ENCODE results near the gene CLEC14A. TPM values are rescaled to one million over a fixed set of nuclear protein-coding genes. Genes with fewer than 3 reads are reported as not detected.

Gene CLEC14A
- total and polyA plus RNA-seq, 5 donors from 2014 or later: not detected

- H3K27ac Mint-ChIP-seq: no peak overlapping the region
- H3K27me3 ChIP-seq (ENCODE audit: control insufficient read depth, insufficient read depth, low read length): no peaks in the 10 kb centered on the region
Measured at GRCh38 chr14:38285962-38286361, 30.1 kb upstream of the CLEC14A start.

GRCh38 chr14:38282936-38283335 lies 27.0 kb upstream of the CLEC14A start:
- Mint-ChIP-seq H3K27ac (no peak overlapping the region), H3K27me3 (peaks cover 10% of the 10 kb centered on the region), H3K9me3 (peaks cover 0 to 3% (median 0%) of the 10 kb centered on the region in 7 donors), H3K4me3 (no peak overlapping the region), H3K36me3 (no peaks in the 10 kb centered on the region), H3K4me1 (no peaks in the 10 kb centered on the region)
- Histone ChIP-seq H3K4me1 (ENCODE audit: control insufficient read depth, insufficient read depth, low read length, poor library complexity, severe bottlenecking) (no peaks in the 10 kb centered on the region), H3K4me3 (ENCODE audit: low read depth, low read length) (no peak overlapping the region), H3K27me3 (ENCODE audit: control insufficient read depth, insufficient read depth, low read length) (peaks cover 2% of the 10 kb centered on the region), H3K9me3 (ENCODE audit: control insufficient read depth in 2 of 2, low read length in 2 of 2) (no peaks in the 10 kb centered on the region), H3K36me3 (ENCODE audit: control insufficient read depth, insufficient read depth, low read length) (no peaks in the 10 kb centered on the region), H3K27ac (ENCODE audit: insufficient read depth, low read length, poor library complexity, severe bottlenecking) (no peak overlapping the region)
- ATAC-seq (ENCODE audit: low read depth in 2 of 2) (no peak), DNase-seq (no peak)

More at GRCh38 chr14:38285962-38286361, 30.1 kb upstream of the CLEC14A start:
- Mint-ChIP-seq H3K4me3 (no peak overlapping the region), H3K4me1 (no peaks in the 10 kb centered on the region), H3K9me3 (peaks cover 0 to 3% (median 0%) of the 10 kb centered on the region in 7 donors), H3K27me3 (peaks cover 14% of the 10 kb centered on the region), H3K36me3 (no peaks in the 10 kb centered on the region)
- Histone ChIP-seq H3K36me3 (ENCODE audit: control insufficient read depth, insufficient read depth, low read length) (no peaks in the 10 kb centered on the region), H3K4me3 (ENCODE audit: low read depth, low read length) (no peak overlapping the region), H3K4me1 (ENCODE audit: control insufficient read depth, insufficient read depth, low read length, poor library complexity, severe bottlenecking) (no peaks in the 10 kb centered on the region), H3K9me3 (ENCODE audit: control insufficient read depth in 2 of 2, low read length in 2 of 2) (no peaks in the 10 kb centered on the region), H3K27ac (ENCODE audit: insufficient read depth, low read length, poor library complexity, severe bottlenecking) (no peak overlapping the region)
- DNase-seq (no peak), ATAC-seq (ENCODE audit: low read depth in 2 of 2) (no peak)

- Histone ChIP-seq H3K9me3 (ENCODE audit: control insufficient read depth in 2 of 2, low read length in 2 of 2) (no peaks in the 10 kb centered on the region), H3K27ac (ENCODE audit: insufficient read depth, low read length, poor library complexity, severe bottlenecking) (no peak overlapping the region), H3K4me3 (ENCODE audit: low read depth, low read length) (no peak overlapping the region), H3K27me3 (ENCODE audit: control insufficient read depth, insufficient read depth, low read length) (peaks cover 2% of the 10 kb centered on the region), H3K4me1 (ENCODE audit: control insufficient read depth, insufficient read depth, low read length, poor library complexity, severe bottlenecking) (no peaks in the 10 kb centered on the region), H3K36me3 (ENCODE audit: control insufficient read depth, insufficient read depth, low read length) (no peaks in the 10 kb centered on the region)
- DNase-seq: no peak
- Mint-ChIP-seq H3K36me3 (no peaks in the 10 kb centered on the region), H3K4me1 (no peaks in the 10 kb centered on the region), H3K4me3 (no peak overlapping the region), H3K27me3 (peaks cover 5% of the 10 kb centered on the region), H3K27ac (no peak overlapping the region), H3K9me3 (peaks cover 0 to 2% (median 0%) of the 10 kb centered on the region in 7 donors)
- ATAC-seq (ENCODE audit: low read depth in 2 of 2): no peak
Measured at GRCh38 chr14:38280081-38280480, 24.2 kb upstream of the CLEC14A start.

GRCh38 chr14:38279572-38279971 lies 23.7 kb upstream of the CLEC14A start:
- peaks cover 5% of the 10 kb centered on the region for H3K27me3 Mint-ChIP-seq
- H3K36me3 ChIP-seq (ENCODE audit: control insufficient read depth, insufficient read depth, low read length): no peaks in the 10 kb centered on the region
- no peaks in the 10 kb centered on the region for H3K4me1 Mint-ChIP-seq
- peaks cover 2% of the 10 kb centered on the region for H3K27me3 ChIP-seq (ENCODE audit: control insufficient read depth, insufficient read depth, low read length)
- no peaks in the 10 kb centered on the region for H3K9me3 ChIP-seq (ENCODE audit: control insufficient read depth in 2 of 2, low read length in 2 of 2)
- DNase-seq: no peak
- H3K27ac Mint-ChIP-seq: no peak overlapping the region
- H3K4me1 ChIP-seq (ENCODE audit: control insufficient read depth, insufficient read depth, low read length, poor library complexity, severe bottlenecking): no peaks in the 10 kb centered on the region
- H3K4me3 Mint-ChIP-seq: no peak overlapping the region
- no peak overlapping the region for H3K4me3 ChIP-seq (ENCODE audit: low read depth, low read length)
- peaks cover 0 to 2% (median 0%) of the 10 kb centered on the region in 7 donors for H3K9me3 Mint-ChIP-seq
- H3K27ac ChIP-seq (ENCODE audit: insufficient read depth, low read length, poor library complexity, severe bottlenecking): no peak overlapping the region
- ATAC-seq (ENCODE audit: low read depth in 2 of 2): no peak
- H3K36me3 Mint-ChIP-seq: no peaks in the 10 kb centered on the region

GRCh38 chr14:38278035-38278434 lies 22.1 kb upstream of the CLEC14A start:
- Mint-ChIP-seq H3K4me1 (no peaks in the 10 kb centered on the region), H3K27ac (no peak overlapping the region), H3K9me3 (no peaks in the 10 kb centered on the region), H3K27me3 (peaks cover 4% of the 10 kb centered on the region), H3K4me3 (no peak overlapping the region), H3K36me3 (no peaks in the 10 kb centered on the region)
- no peak for ATAC-seq (ENCODE audit: low read depth in 2 of 2)
- Histone ChIP-seq H3K27ac (ENCODE audit: insufficient read depth, low read length, poor library complexity, severe bottlenecking) (no peak overlapping the region), H3K27me3 (ENCODE audit: control insufficient read depth, insufficient read depth, low read length) (peaks cover 2% of the 10 kb centered on the region), H3K36me3 (ENCODE audit: control insufficient read depth, insufficient read depth, low read length) (no peaks in the 10 kb centered on the region), H3K4me1 (ENCODE audit: control insufficient read depth, insufficient read depth, low read length, poor library complexity, severe bottlenecking) (no peaks in the 10 kb centered on the region), H3K4me3 (ENCODE audit: low read depth, low read length) (no peak overlapping the region), H3K9me3 (ENCODE audit: control insufficient read depth in 2 of 2, low read length in 2 of 2) (no peaks in the 10 kb centered on the region)
- no peak for DNase-seq

GRCh38 chr14:38262844-38263243 lies 7.0 kb upstream of the CLEC14A start:
- Histone ChIP-seq H3K27me3 (ENCODE audit: control insufficient read depth, insufficient read depth, low read length) (no peaks in the 10 kb centered on the region), H3K36me3 (ENCODE audit: control insufficient read depth, insufficient read depth, low read length) (no peaks in the 10 kb centered on the region), H3K4me3 (ENCODE audit: low read depth, low read length) (no peak overlapping the region), H3K27ac (ENCODE audit: insufficient read depth, low read length, poor library complexity, severe bottlenecking) (no peak overlapping the region), H3K9me3 (ENCODE audit: control insufficient read depth in 2 of 2, low read length in 2 of 2) (no peaks in the 10 kb centered on the region), H3K4me1 (ENCODE audit: control insufficient read depth, insufficient read depth, low read length, poor library complexity, severe bottlenecking) (no peaks in the 10 kb centered on the region)
- H3K27ac Mint-ChIP-seq: no peak overlapping the region
- no peaks in the 10 kb centered on the region for H3K36me3 Mint-ChIP-seq
- no peak overlapping the region for H3K4me3 Mint-ChIP-seq
- ATAC-seq (ENCODE audit: low read depth in 2 of 2) (no peak), DNase-seq (no peak)
- peaks cover 0 to 31% (median 9%) of the 10 kb centered on the region in 7 donors for H3K9me3 Mint-ChIP-seq
- H3K4me1 Mint-ChIP-seq: no peaks in the 10 kb centered on the region
- H3K27me3 Mint-ChIP-seq: peaks cover 7% of the 10 kb centered on the region

- H3K36me3 Mint-ChIP-seq: no peaks in the 10 kb centered on the region
- peaks cover 20% of the 10 kb centered on the region for H3K27me3 Mint-ChIP-seq
- H3K27ac Mint-ChIP-seq: no peak overlapping the region
Measured at GRCh38 chr14:38261620-38262019, 5.7 kb upstream of the CLEC14A start.

GRCh38 chr14:38257507-38257906 lies 1.6 kb upstream of the CLEC14A start:
- peaks cover 29% of the 10 kb centered on the region for H3K27me3 Mint-ChIP-seq
- no peaks in the 10 kb centered on the region for H3K36me3 Mint-ChIP-seq
- Histone ChIP-seq H3K27me3 (ENCODE audit: control insufficient read depth, insufficient read depth, low read length) (peaks cover 16% of the 10 kb centered on the region), H3K9me3 (ENCODE audit: control insufficient read depth in 2 of 2, low read length in 2 of 2) (no peaks in the 10 kb centered on the region), H3K4me1 (ENCODE audit: control insufficient read depth, insufficient read depth, low read length, poor library complexity, severe bottlenecking) (peaks cover 15% of the 10 kb centered on the region), H3K36me3 (ENCODE audit: control insufficient read depth, insufficient read depth, low read length) (no peaks in the 10 kb centered on the region), H3K4me3 (ENCODE audit: low read depth, low read length) (no peak overlapping the region), H3K27ac (ENCODE audit: insufficient read depth, low read length, poor library complexity, severe bottlenecking) (no peak overlapping the region)
- ATAC-seq (ENCODE audit: low read depth in 2 of 2): no peak
- peaks cover 0 to 12% (median 2%) of the 10 kb centered on the region in 4 donors for H3K4me1 Mint-ChIP-seq
- H3K9me3 Mint-ChIP-seq: peaks cover 0 to 21% (median 2%) of the 10 kb centered on the region in 7 donors
- no peak overlapping the region for H3K4me3 Mint-ChIP-seq
- no peak for DNase-seq
- no peak overlapping the region for H3K27ac Mint-ChIP-seq

More at GRCh38 chr14:38261620-38262019, 5.7 kb upstream of the CLEC14A start:
- H3K4me3 ChIP-seq (ENCODE audit: low read depth, low read length): no peak overlapping the region
- H3K27ac ChIP-seq (ENCODE audit: insufficient read depth, low read length, poor library complexity, severe bottlenecking): no peak overlapping the region
- H3K9me3 ChIP-seq (ENCODE audit: control insufficient read depth in 2 of 2, low read length in 2 of 2): no peaks in the 10 kb centered on the region
- ATAC-seq (ENCODE audit: low read depth in 2 of 2) (no peak), DNase-seq (no peak)
- Mint-ChIP-seq H3K9me3 (peaks cover 0 to 27% (median 8%) of the 10 kb centered on the region in 7 donors), H3K4me3 (no peak overlapping the region), H3K4me1 (peaks cover 0 to 1% (median under 1%) of the 10 kb centered on the region in 4 donors)
- peaks cover 3% of the 10 kb centered on the region for H3K27me3 ChIP-seq (ENCODE audit: control insufficient read depth, insufficient read depth, low read length)
- no peaks in the 10 kb centered on the region for H3K36me3 ChIP-seq (ENCODE audit: control insufficient read depth, insufficient read depth, low read length)
- no peaks in the 10 kb centered on the region for H3K4me1 ChIP-seq (ENCODE audit: control insufficient read depth, insufficient read depth, low read length, poor library complexity, severe bottlenecking)

Data from CD4-positive, CD25-positive, alpha-beta regulatory T cell (primary cell).